Natural killer cell (primary cell): ENCODE data around the gene UTP11. TPM values are rescaled to one million over a fixed set of nuclear protein-coding genes. Genes with fewer than 3 reads are reported as not detected.

ENCODE experiments used
- ATAC-seq, 3 donors: fragments of 150-1000 bp in 2 of 3; fragments of 200-7000 bp in 1 of 3; cut with Tn5 transposase; 1 replicate in 1 of 3; 2 replicates in 2 of 3; pipeline ENCODE4 v1.10.0; 2021; ENCODE audit warnings: mild to moderate bottlenecking in 2 of 3, moderate library complexity in 2 of 3
- DNase-seq, 2 donors: peaks; one replicate each; pipeline versions ENCODE4 v3.0.0 to v3.0.0-alpha.2; 2013 to 2021; ENCODE audit warnings: mixed read lengths in 1 of 2
- H3K27ac ChIP-seq: one replicate; pipeline ENCODE4 v1.5.1; 2013; ENCODE audit warnings: mild to moderate bottlenecking, low read length
- H3K27me3 ChIP-seq: one replicate; pipeline ENCODE4 v1.6.1; 2013; ENCODE audit warnings: low read length; ENCODE audit not compliant: control insufficient read depth, insufficient read depth
- H3K36me3 ChIP-seq: one replicate; pipeline ENCODE4 v1.6.1; 2013; ENCODE audit warnings: low read length; ENCODE audit not compliant: control insufficient read depth, insufficient read depth
- H3K4me1 ChIP-seq: one replicate; pipeline ENCODE4 v1.6.1; 2013; ENCODE audit warnings: low read length; ENCODE audit not compliant: control insufficient read depth, insufficient read depth
- H3K4me3 ChIP-seq: one replicate; pipeline ENCODE4 v1.5.1; 2013; ENCODE audit warnings: low read length
- H3K9me3 ChIP-seq: one replicate; pipeline ENCODE4 v1.6.1; 2013; ENCODE audit warnings: low read length; ENCODE audit not compliant: control insufficient read depth, insufficient read depth
- H3K27ac Mint-ChIP-seq, 2 donors: one replicate each; pipeline ENCODE4 v1.8.0; 2022; ENCODE audit warnings: mild to moderate bottlenecking in 2 of 2, mixed read lengths in 2 of 2, moderate library complexity in 1 of 2
- H3K27me3 Mint-ChIP-seq, 2 donors: one replicate each; pipeline ENCODE4 v1.8.0; 2022; ENCODE audit warnings: low read depth in 2 of 2, mixed read lengths in 2 of 2
- H3K36me3 Mint-ChIP-seq: one replicate; pipeline ENCODE4 v1.8.0; 2022; ENCODE audit warnings: mixed read lengths
- H3K4me1 Mint-ChIP-seq, 2 donors: one replicate each; pipeline ENCODE4 v1.8.0; 2022; ENCODE audit warnings: mixed read lengths in 2 of 2
- H3K4me3 Mint-ChIP-seq: one replicate; pipeline ENCODE4 v1.8.0; 2022; ENCODE audit warnings: mild to moderate bottlenecking, moderate library complexity, mixed read lengths
- H3K9me3 Mint-ChIP-seq, 2 donors: one replicate each; pipeline ENCODE4 v1.8.0; 2022; ENCODE audit warnings: mixed read lengths in 2 of 2
- WGBS: methylation state at CpG from one replicate; pipeline ENCODE4 v1.1.7; 2013; ENCODE audit warnings: missing lambda C conversion rate; ENCODE audit not compliant: insufficient coverage; 5-methylcytosine and 5-hydroxymethylcytosine counted together
- intact Hi-C: fragments of 100-400 bp; cut with micrococcal nuclease; formaldehyde crosslinking; loops from one replicate; pipeline ENCODE4 v1.14.2; 2022
- total RNA-seq, 4 donors: library from RNA; stranded (reverse); fragments of 120-200 nt in 1 of 4; gene quantifications; one replicate each; pipeline versions ENCODE4 v1.2.3 to v1.2.4, GENCODE V29; 2013 to 2022
- TF ChIP-seq, protein P1 (sequence below): fragments of 200-600 bp; IDR thresholded peaks from one replicate; pipeline ENCODE4 v1.8.0; 2022; ENCODE audit warnings: antibody characterized with exemption

UTP11 gene
- total RNA-seq, 3 donors from 2014 or later (not counting 1 experiment from before 2014, with no cell fraction given): 13.4 to 20.7 (median 19.2) TPM

DNA sequence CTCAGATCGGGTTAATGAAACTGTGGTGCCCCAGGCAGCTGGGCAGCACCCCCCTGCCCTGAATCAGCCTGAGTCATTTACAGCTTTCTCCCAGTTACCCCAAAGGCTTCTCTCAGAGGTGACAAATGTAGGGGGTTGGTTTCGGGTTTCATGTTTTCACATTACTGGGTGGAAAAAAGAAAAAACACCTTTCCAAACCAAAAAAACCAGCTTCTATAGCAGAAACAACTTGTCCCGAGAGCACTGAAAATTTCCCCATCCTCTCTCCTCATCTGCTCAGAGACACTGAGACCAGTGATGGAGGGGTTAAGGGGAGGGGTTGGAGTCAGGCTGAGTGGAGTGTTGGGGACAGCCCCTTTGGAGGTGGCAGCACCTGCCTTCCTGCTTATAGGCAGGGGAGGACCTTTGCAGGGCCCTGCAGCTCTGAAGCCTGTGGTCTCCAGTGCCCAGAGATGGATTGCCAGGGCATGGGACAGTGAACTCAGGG is 15.6 kb downstream of the UTP11 start:
- intact Hi-C loops: no loop called here
- peak overlapping the region; percentile 57 to 62 for H3K27ac Mint-ChIP-seq
- H3K4me1 ChIP-seq: peaks cover 28% of the 10 kb centered on the region
- TF ChIP-seq, protein P1, sequence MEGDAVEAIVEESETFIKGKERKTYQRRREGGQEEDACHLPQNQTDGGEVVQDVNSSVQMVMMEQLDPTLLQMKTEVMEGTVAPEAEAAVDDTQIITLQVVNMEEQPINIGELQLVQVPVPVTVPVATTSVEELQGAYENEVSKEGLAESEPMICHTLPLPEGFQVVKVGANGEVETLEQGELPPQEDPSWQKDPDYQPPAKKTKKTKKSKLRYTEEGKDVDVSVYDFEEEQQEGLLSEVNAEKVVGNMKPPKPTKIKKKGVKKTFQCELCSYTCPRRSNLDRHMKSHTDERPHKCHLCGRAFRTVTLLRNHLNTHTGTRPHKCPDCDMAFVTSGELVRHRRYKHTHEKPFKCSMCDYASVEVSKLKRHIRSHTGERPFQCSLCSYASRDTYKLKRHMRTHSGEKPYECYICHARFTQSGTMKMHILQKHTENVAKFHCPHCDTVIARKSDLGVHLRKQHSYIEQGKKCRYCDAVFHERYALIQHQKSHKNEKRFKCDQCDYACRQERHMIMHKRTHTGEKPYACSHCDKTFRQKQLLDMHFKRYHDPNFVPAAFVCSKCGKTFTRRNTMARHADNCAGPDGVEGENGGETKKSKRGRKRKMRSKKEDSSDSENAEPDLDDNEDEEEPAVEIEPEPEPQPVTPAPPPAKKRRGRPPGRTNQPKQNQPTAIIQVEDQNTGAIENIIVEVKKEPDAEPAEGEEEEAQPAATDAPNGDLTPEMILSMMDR: no peak
- no peaks in the 10 kb centered on the region for H3K27me3 Mint-ChIP-seq
- H3K4me1 Mint-ChIP-seq: peaks cover 17 to 49% of the 10 kb centered on the region in 2 donors
- H3K36me3 ChIP-seq: peaks cover 31% of the 10 kb centered on the region
- no peak overlapping the region for H3K27ac ChIP-seq
- no peaks in the 10 kb centered on the region for H3K9me3 Mint-ChIP-seq
- ATAC-seq (peak; percentile 25 to 40 (median 25)), DNase-seq (peak in 1 of 2 donors; percentile 28)
- H3K9me3 ChIP-seq: no peaks in the 10 kb centered on the region
- no peak overlapping the region for H3K4me3 ChIP-seq
- H3K36me3 Mint-ChIP-seq: peaks cover 7% of the 10 kb centered on the region
- 25% methylated on average over 1 of the region's 3 CpGs for WGBS
- no peak overlapping the region for H3K4me3 Mint-ChIP-seq
- H3K27me3 ChIP-seq: no peaks in the 10 kb centered on the region

DNA sequence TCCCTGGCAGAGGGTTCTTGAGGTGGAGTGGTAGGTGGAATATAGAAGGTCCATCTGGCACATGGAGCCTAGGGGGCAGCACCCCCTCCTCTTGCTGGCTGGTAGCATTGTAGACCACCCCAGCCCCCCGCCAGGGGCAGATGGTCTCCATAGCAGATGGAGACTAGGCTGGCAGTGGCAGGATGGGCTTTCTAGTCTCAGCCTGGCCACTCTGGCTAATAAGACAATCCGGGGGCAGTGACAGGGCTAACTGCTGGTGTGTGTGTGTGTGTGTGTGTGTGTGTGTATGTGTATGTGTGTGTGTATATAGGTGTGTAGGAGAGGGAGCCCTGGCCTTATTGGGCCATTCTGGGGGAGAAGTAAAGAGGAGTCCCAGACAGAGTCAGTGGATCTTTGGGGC is 16.1 kb downstream of the UTP11 start:
- DNase-seq: no peak
- peaks cover 28% of the 10 kb centered on the region for H3K4me1 ChIP-seq
- H3K4me1 Mint-ChIP-seq: peaks cover 17 to 49% of the 10 kb centered on the region in 2 donors
- H3K9me3 ChIP-seq: no peaks in the 10 kb centered on the region
- no peak overlapping the region for H3K4me3 Mint-ChIP-seq
- intact Hi-C loops: no loop called here
- peak overlapping the region; percentile 57 to 62 for H3K27ac Mint-ChIP-seq
- no peak for ATAC-seq
- H3K27me3 ChIP-seq: no peaks in the 10 kb centered on the region
- H3K36me3 Mint-ChIP-seq: peaks cover 7% of the 10 kb centered on the region
- no peaks in the 10 kb centered on the region for H3K9me3 Mint-ChIP-seq
- peaks cover 26% of the 10 kb centered on the region for H3K36me3 ChIP-seq
- 84% methylated on average over 2 of the region's 2 CpGs for WGBS
- TF ChIP-seq, protein P1: no peak
- H3K4me3 ChIP-seq: no peak overlapping the region
- no peaks in the 10 kb centered on the region for H3K27me3 Mint-ChIP-seq
- no peak overlapping the region for H3K27ac ChIP-seq

DNA sequence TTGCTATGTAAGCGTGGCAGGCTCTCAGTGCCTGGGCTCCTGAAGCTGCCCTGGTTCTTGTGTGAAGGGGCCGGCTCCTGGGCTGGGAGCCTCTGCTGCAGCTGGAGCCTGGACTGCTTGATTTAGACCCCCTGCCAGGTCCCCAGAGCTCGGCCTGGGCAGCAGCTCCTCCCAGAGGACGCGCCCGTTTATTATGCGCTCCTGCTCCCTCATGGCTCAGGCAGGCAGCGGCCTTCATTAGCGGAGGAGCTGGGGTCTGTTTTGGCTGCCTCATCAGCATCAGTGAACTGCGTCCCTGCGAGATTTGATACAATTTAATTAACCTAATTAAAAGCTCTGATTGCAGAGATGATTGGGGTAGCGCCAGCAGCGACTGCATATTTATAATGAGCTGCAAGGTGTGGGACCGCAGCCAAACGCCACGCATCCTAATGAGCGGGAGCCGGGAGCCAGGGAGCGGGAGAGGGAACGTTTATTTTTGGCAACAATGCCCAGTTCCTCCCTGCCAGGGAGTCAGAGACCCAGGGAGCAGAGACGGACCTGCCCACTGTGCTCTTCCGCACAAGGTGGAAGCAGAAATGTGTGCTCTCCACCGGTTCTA is 16.6 kb downstream of the UTP11 start:
- no peak overlapping the region for H3K27ac ChIP-seq
- H3K4me1 Mint-ChIP-seq: peaks cover 17 to 49% of the 10 kb centered on the region in 2 donors
- no peaks in the 10 kb centered on the region for H3K27me3 ChIP-seq
- no peaks in the 10 kb centered on the region for H3K9me3 ChIP-seq
- no peak overlapping the region for H3K4me3 ChIP-seq
- no peak for ATAC-seq
- H3K36me3 ChIP-seq: peaks cover 21% of the 10 kb centered on the region
- DNase-seq: no peak
- H3K4me3 Mint-ChIP-seq: no peak overlapping the region
- peaks cover 28% of the 10 kb centered on the region for H3K4me1 ChIP-seq
- H3K27me3 Mint-ChIP-seq: no peaks in the 10 kb centered on the region
- no peaks in the 10 kb centered on the region for H3K9me3 Mint-ChIP-seq
- WGBS: 78% methylated on average over 23 of the region's 23 CpGs
- H3K36me3 Mint-ChIP-seq: peaks cover 7% of the 10 kb centered on the region
- intact Hi-C loops: no loop called here
- TF ChIP-seq, protein P1: no peak
- H3K27ac Mint-ChIP-seq: peak overlapping the region; percentile 57 to 62
